KMS-11 (cell line): ENCODE measurements around the gene PLS1.
"Not testable (repeated sequence)": the region's sequence is repeated elsewhere in the genome, so short reads cannot be mapped to it uniquely, and the experiment has no call there.

Experiments used
- H2AFZ ChIP-seq: fragments of 200-600 bp; sonication (generic); 2 replicates; pipeline ENCODE4 v1.6.1; 2016; ENCODE audit warnings: antibody characterized with exemption, mixed run types, low read depth
- H3K27ac ChIP-seq: fragments of 200-600 bp; sonication (generic); 2 replicates; pipeline ENCODE4 v1.6.1; 2016; ENCODE audit warnings: mild to moderate bottlenecking, mixed run types
- H3K27me3 ChIP-seq: fragments of 200-600 bp; sonication (generic); 2 replicates; pipeline ENCODE4 v1.6.1; 2017; ENCODE audit warnings: mild to moderate bottlenecking, low read depth, mixed run types, moderate library complexity; ENCODE audit not compliant: insufficient read depth
- H3K36me3 ChIP-seq: fragments of 200-600 bp; sonication (generic); 2 replicates; pipeline ENCODE4 v1.6.1; 2017; ENCODE audit warnings: mild to moderate bottlenecking, mixed run types; ENCODE audit not compliant: insufficient read depth
- H3K4me1 ChIP-seq: fragments of 200-600 bp; sonication (generic); 2 replicates; pipeline ENCODE4 v1.6.1; 2016; ENCODE audit warnings: mild to moderate bottlenecking, low read depth, mixed run types; ENCODE audit not compliant: poor library complexity, severe bottlenecking
- H3K4me2 ChIP-seq: fragments of 200-600 bp; sonication (generic); 2 replicates; pipeline ENCODE4 v1.7.0; 2016; ENCODE audit warnings: mild to moderate bottlenecking, mixed run types
- H3K4me3 ChIP-seq: fragments of 200-600 bp; sonication (generic); IDR thresholded peaks from 2 replicates; pipeline ENCODE4 v1.6.1; 2017; ENCODE audit warnings: low read depth, low read length, mixed read lengths; ENCODE audit not compliant: insufficient read depth
- H3K79me2 ChIP-seq: fragments of 200-600 bp; sonication (generic); 2 replicates; pipeline ENCODE4 v1.6.1; 2016; ENCODE audit warnings: low read depth, mixed run types; ENCODE audit not compliant: insufficient read depth
- H3K9ac ChIP-seq: fragments of 200-600 bp; sonication (generic); 2 replicates; pipeline ENCODE4 v1.6.1; 2016; ENCODE audit warnings: mild to moderate bottlenecking, mixed run types
- H4K20me1 ChIP-seq: fragments of 200-600 bp; sonication (generic); 2 replicates; pipeline ENCODE4 v1.6.1; 2016; ENCODE audit warnings: mild to moderate bottlenecking, mixed run types; ENCODE audit not compliant: insufficient read depth
- CTCF ChIP-seq: fragments of 200-600 bp; sonication (generic); conservative IDR thresholded peaks from 2 replicates; pipeline ENCODE4 v1.6.1; 2017; ENCODE audit warnings: low read depth, mild to moderate bottlenecking, antibody characterized with exemption, low read length, moderate library complexity, mixed read lengths

PLS1 gene

GRCh38 chr3:142595951-142596725 lies at the start of gene PLS1:
Gene PLS1 (plus strand): TSS chr3:142596393. CDS start chr3:142664238, 67,845 bp downstream.
- Histone ChIP-seq H3K4me3 (peak within 1 kb of the TSS; percentile 99), H3K79me2 (no peaks in the 10 kb centered on the region), H4K20me1 (no peaks in the 10 kb centered on the region), H3K4me1 (peaks cover 9% of the 10 kb centered on the region), H3K36me3 (no peaks in the 10 kb centered on the region), H2AFZ (peak within 1 kb of the TSS; percentile 97), H3K9ac (peak within 1 kb of the TSS; percentile 48), H3K27me3 (no peaks in the 10 kb centered on the region), H3K4me2 (peak within 1 kb of the TSS; percentile 82), H3K27ac (no peak within 1 kb of the TSS)
- no peak for TF ChIP-seq CTCF

- Histone ChIP-seq H3K4me3 (no peak overlapping the region), H3K36me3 (no peaks in the 10 kb centered on the region)
- TF ChIP-seq CTCF: no peak
Measured at GRCh38 chr3:142549986-142550385, 46.2 kb upstream of the PLS1 start.

GRCh38 chr3:142552579-142552978 lies 43.6 kb upstream of the PLS1 start:
- H3K4me1 ChIP-seq, H3K79me2 ChIP-seq, H3K36me3 ChIP-seq, H4K20me1 ChIP-seq, H3K4me3 ChIP-seq, H3K4me2 ChIP-seq, H3K9ac ChIP-seq, H3K27ac ChIP-seq, H2AFZ ChIP-seq, H3K27me3 ChIP-seq: not testable (repeated sequence)

More at GRCh38 chr3:142549986-142550385, 46.2 kb upstream of the PLS1 start:
- H3K4me2 ChIP-seq: no peak overlapping the region
- H3K27me3 ChIP-seq: no peaks in the 10 kb centered on the region
- H3K9ac ChIP-seq: no peak overlapping the region
- H3K27ac ChIP-seq: no peak overlapping the region
- no peaks in the 10 kb centered on the region for H3K79me2 ChIP-seq
- 0 out of 2 replicates have a peak, but pooled peaks cover 4% of the 10 kb centered on the region for H4K20me1 ChIP-seq
- no peaks in the 10 kb centered on the region for H3K4me1 ChIP-seq
- H2AFZ ChIP-seq: no peak overlapping the region

GRCh38 chr3:142553741-142554140 lies 42.5 kb upstream of the PLS1 start:
- H3K27ac ChIP-seq: no peak overlapping the region
- no peaks in the 10 kb centered on the region for H3K27me3 ChIP-seq
- H2AFZ ChIP-seq: no peak overlapping the region
- no peak for TF ChIP-seq CTCF
- no peaks in the 10 kb centered on the region for H4K20me1 ChIP-seq
- H3K9ac ChIP-seq: no peak overlapping the region
- H3K4me1 ChIP-seq: no peaks in the 10 kb centered on the region
- H3K36me3 ChIP-seq: 0 out of 2 replicates have a peak, but pooled peaks cover 4% of the 10 kb centered on the region
- H3K79me2 ChIP-seq: no peaks in the 10 kb centered on the region
- no peak overlapping the region for H3K4me3 ChIP-seq
- H3K4me2 ChIP-seq: no peak overlapping the region

GRCh38 chr3:142560118-142560517 lies 36.1 kb upstream of the PLS1 start:
- H3K9ac ChIP-seq: no peak overlapping the region
- H3K27me3 ChIP-seq: no peaks in the 10 kb centered on the region
- no peak overlapping the region for H3K4me3 ChIP-seq
- no peaks in the 10 kb centered on the region for H3K4me1 ChIP-seq
- H3K4me2 ChIP-seq: no peak overlapping the region
- H3K79me2 ChIP-seq: no peaks in the 10 kb centered on the region
- H2AFZ ChIP-seq: no peak overlapping the region
- no peak overlapping the region for H3K27ac ChIP-seq
- H4K20me1 ChIP-seq: no peaks in the 10 kb centered on the region
- peaks cover 6% of the 10 kb centered on the region; the same call in 1 of the 2 replicates for H3K36me3 ChIP-seq
- no peak for TF ChIP-seq CTCF
